IPS-18c (cell line): ENCODE measurements around the gene RGS1.

Experiments
- H3K4me3 ChIP-seq: 2 replicates; pipeline ENCODE4 v1.7.0; 2013; ENCODE audit warnings: low read depth, mild to moderate bottlenecking, low read length, moderate library complexity; ENCODE audit not compliant: insufficient read depth
- H3K9me3 ChIP-seq: one replicate; pipeline ENCODE4 v1.6.1; 2013; ENCODE audit warnings: mild to moderate bottlenecking, low read length, moderate library complexity; ENCODE audit not compliant: control insufficient read depth, insufficient read depth

Gene RGS1

DNA sequence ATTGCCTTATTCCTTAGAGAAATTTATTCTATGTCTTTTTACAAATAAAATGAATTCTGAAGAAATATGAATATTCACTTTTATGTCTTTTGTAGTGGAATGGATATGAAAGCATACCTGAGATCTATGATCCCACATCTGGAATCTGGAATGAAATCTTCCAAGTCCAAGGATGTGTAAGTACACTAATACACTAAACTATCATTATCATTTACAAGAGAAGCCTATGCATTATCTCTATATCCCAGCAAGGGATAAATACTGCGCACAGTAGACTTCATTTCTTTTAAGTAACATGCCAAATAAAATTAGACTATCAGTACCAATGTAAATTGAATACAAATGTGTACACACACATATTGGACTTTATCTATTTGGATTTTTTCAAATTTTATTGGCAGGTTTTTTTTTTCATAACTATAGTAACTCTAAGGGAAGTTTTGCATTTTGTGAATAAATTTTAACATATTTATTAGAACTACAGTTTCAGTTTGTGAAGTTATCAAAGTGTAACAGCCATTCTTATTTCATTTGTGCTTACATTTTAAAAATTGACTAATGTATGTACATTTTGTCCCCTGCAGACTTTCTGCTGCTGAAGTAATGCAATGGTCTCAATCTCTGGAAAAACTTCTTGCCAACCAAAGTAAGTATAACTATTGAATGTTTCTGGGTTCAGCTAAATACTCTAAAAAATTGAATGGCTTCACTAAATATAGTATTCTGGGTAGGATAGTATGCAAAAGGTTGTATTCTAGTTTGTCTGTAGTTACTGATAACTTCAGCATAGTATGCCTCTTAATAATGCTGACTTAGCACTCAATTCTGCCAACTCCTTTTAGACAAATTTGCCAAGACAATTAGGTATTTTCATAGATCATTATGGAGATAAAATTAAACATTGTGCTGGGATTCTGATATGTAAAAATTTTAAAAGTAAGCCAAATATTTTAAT, 894 bp downstream of the RGS1 start:
- H3K4me3 ChIP-seq: no peak overlapping the region
- H3K9me3 ChIP-seq: peaks cover 2% of the 10 kb centered on the region

DNA sequence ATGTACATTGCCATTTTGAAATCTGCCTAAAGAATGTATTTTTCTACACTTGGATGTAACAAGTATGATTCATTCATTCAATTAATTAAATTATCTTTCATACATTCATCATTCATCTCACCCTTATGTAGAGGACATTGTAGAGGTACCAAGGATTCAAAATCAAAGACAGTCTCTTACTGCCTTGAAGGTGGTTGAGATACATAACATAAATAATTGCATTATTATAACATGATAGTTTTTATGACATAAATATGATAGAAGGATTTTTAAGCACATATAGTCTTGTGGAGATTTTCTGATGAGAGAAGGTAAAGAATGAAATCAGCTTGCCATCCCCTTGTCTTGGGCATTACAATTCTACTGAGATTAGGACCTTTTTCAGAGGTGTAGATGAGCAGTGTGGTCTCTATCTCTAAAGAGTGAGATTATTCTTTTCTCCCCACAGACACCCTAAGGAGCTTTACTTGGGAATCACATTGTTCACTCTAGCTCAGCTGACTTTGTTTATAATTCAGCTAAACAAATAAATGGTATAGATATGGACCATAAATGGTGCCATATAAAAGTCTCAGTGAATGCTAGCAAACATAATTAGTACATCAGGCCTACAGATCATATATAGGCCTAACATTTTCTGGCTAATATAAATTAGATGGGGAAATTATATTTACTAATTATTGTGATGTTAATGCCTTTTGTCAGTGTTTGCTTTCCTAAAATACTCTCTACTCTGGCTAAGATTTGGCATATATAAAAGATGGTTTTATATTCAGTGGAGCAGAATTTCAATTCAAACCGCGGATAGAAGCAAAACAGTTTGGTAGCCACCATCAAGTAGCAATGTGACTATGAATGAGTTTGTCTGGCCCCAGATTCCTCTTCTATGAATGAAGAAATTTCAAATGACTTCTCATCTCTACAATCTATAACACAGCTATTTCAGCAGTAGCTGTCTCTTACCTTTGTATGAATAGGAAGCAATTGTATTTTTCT, 1.9 kb downstream of the RGS1 start:
- H3K4me3 ChIP-seq: no peak overlapping the region
- peaks cover 2% of the 10 kb centered on the region for H3K9me3 ChIP-seq

DNA sequence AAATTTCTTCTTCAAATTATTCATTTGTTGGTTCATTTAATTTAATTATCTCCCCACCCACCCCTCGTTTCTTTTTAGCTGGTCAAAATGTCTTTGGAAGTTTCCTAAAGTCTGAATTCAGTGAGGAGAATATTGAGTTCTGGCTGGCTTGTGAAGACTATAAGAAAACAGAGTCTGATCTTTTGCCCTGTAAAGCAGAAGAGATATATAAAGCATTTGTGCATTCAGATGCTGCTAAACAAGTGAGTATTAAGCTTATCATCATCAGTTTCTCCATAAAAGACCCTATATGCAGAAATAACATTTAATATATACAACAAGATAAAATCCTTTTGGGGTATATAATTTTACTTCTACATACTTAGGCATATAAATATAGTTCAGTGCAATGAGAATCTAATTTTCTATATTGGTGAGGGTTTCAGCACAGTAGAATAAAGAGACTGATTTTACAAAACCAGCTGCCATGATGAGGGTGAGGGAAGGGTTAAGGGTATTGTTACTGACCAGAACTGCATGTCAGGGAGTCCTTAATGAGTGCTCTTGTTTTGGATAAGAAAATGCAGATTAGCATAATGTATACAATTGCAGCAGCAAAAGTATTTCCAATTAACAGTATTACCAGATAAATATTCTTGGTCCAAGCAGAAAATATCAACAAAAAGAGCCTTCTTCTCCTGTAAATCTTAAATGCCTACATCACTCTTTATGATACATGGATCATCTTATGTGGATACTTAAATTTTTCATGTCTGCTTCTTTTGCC, 2.8 kb downstream of the RGS1 start:
- H3K4me3 ChIP-seq: no peak overlapping the region

DNA sequence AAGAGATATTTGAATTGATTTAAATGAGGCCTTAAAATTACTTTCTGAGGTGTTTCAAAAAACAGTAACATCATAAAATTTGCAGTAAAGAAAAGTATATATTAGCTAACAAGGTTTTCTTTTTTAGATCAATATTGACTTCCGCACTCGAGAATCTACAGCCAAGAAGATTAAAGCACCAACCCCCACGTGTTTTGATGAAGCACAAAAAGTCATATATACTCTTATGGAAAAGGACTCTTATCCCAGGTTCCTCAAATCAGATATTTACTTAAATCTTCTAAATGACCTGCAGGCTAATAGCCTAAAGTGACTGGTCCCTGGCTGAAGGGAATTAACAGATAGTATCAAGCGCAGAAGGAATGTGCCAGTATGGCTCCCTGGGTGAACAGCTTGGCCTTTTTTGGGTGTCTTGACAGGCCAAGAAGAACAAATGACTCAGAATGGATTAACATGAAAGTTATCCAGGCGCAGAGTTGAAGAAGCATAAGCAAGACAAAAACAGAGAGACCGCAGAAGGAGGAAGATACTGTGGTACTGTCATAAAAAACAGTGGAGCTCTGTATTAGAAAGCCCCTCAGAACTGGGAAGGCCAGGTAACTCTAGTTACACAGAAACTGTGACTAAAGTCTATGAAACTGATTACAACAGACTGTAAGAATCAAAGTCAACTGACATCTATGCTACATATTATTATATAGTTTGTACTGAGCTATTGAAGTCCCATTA, 3.6 kb downstream of the RGS1 start:
- no peak overlapping the region for H3K4me3 ChIP-seq
- H3K9me3 ChIP-seq: peaks cover under 1% of the 10 kb centered on the region

More for the DNA sequence above, 2.8 kb downstream of the RGS1 start:
- H3K9me3 ChIP-seq: peaks cover 2% of the 10 kb centered on the region

DNA sequence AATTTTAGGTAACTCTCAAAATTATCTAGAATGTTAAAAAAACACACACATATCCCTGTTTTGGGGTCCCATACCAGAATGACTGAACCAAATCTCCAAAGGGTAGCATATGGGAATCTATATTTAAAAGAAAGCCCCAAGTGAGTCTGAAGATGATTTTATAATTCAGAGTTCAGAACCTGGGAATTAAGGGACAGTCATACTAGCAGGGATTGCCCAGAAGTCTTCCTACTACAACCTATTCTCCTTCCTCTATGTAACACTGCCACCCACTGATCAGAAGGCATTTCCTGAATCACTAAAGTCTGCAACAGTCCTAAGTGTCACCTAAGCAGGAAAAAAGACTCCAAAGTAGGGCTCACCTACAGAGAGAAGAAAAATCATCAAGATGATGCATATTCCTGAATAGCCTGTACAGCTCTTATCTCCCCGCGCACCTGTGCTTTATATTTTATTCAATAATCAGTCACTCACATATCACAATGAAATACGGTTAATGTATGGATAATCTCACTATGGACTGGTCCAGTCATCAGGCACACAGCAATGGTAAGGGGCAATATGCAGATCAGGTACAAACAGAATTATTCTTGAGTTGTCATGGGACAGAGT, 4.9 kb downstream of the RGS1 start:
- no peaks in the 10 kb centered on the region for H3K9me3 ChIP-seq
- H3K4me3 ChIP-seq: no peak overlapping the region

DNA sequence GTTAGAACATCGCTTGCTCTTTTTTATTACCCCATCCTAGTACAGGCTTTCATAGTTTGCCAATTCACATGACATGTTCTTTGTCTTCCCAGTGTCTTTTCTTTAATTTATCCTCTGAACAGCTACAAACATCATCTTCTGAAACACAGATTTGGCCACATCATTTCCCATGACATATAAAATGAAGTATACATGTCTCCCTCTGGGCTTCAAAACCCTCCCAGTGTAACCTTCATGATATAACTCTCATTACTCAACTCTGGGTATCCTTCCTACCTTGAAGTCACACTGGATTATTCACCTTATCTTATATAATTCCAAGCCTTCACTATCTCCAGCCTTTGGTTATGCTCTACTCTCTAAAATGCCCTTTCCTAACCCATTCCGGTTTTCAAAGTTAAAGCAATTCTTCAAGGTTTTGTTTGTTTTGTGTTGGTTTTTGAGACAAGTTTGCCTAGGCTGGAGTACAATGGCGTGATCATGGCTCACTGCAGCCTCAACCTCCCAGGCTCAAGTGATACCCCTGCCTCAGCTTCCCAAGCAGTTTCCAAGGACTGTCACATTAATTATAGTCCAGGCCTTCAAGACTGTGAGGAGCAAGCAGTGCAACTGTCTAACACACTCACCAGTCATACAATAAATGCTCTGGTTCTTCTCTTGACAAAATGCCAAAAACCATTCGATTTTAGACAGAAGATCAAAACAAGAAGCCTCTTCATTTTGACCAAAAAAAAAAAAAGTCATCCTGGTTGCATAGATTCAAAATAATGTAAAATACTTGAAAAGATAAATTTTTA, 5.8 kb downstream of the RGS1 start:
- no peak overlapping the region for H3K4me3 ChIP-seq

GRCh38 chr1:192584866-192585265, 9.3 kb downstream of the RGS1 start:
- H3K4me3 ChIP-seq: no peak overlapping the region

More for the DNA sequence above, 5.8 kb downstream of the RGS1 start:
- H3K9me3 ChIP-seq: no peaks in the 10 kb centered on the region

GRCh38 chr1:192587386-192588266, 12.1 kb downstream of the RGS1 start:
- no peaks in the 10 kb centered on the region for H3K9me3 ChIP-seq
- no peak overlapping the region for H3K4me3 ChIP-seq

More at GRCh38 chr1:192584866-192585265, 9.3 kb downstream of the RGS1 start:
- no peaks in the 10 kb centered on the region for H3K9me3 ChIP-seq

- Histone ChIP-seq H3K4me3 (no peak overlapping the region), H3K9me3 (no peaks in the 10 kb centered on the region)
Observed at GRCh38 chr1:192588546-192588945, 13.0 kb downstream of the RGS1 start.

- Histone ChIP-seq H3K4me3 (no peak overlapping the region), H3K9me3 (no peaks in the 10 kb centered on the region)
Observed at GRCh38 chr1:192589813-192590212, 14.2 kb downstream of the RGS1 start.

DNA sequence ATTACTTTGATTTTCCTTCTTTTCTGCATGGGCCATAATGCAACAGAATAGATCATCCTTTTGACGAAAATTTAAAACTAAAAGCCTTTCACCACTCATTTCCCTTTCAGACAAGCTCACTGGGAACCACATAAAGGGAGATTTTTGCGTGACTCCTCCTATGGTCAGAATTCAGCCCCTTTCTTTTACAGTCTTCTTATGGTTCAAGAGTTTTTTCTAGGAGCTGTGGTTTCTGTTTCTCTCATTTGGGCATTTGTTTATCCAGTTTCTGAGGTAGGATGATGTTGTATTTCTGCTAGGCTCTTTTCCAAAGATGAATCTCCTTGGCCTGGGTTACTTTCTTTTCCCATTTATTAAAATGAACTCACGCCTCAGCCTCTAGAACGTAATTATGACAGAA, 16.9 kb downstream of the RGS1 start:
- H3K9me3 ChIP-seq: no peaks in the 10 kb centered on the region
- no peak overlapping the region for H3K4me3 ChIP-seq

GRCh38 chr1:192592981-192593708, 17.6 kb downstream of the RGS1 start:
- no peaks in the 10 kb centered on the region for H3K9me3 ChIP-seq

GRCh38 chr1:192595299-192595698, 19.7 kb downstream of the RGS1 start:
- H3K4me3 ChIP-seq: no peak overlapping the region
- H3K9me3 ChIP-seq: no peaks in the 10 kb centered on the region

More at GRCh38 chr1:192592981-192593708, 17.6 kb downstream of the RGS1 start:
- no peak overlapping the region for H3K4me3 ChIP-seq

DNA sequence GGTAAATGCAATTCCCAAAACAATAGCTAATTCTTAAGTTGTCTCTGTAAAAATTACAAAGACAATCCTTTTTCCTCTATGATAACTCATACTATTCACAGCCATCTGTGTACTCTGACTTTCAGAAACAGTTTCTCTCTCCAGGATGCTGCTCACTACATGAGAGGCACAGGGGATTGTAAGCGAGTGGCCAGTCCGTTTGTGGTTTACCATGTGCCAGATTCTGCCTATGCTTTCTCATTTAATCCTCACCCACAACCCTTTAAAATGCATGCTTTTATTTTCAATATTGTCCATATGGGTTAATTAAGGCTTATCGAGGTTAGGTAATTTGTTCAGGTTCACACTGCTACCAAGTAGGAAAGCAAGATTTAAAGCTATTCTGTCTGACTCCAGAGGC, 23.0 kb downstream of the RGS1 start:
- Histone ChIP-seq H3K9me3 (no peaks in the 10 kb centered on the region), H3K4me3 (no peak overlapping the region)
